Hepatocyte (in vitro differentiated cells): ENCODE measurements around the gene GMDS. TPM values are rescaled to one million over a fixed set of nuclear protein-coding genes. Genes with fewer than 3 reads are reported as not detected.

Experiments
- DNase-seq: peaks from one replicate; pipeline ENCODE4 v3.0.0-alpha.2; 2016; ENCODE audit warnings: low spot score
- H2AFZ ChIP-seq: fragments of 200-600 bp; sonication (generic); 2 replicates; pipeline ENCODE4 v1.6.0; 2016; ENCODE audit warnings: antibody characterized with exemption, mild to moderate bottlenecking
- H3K27ac ChIP-seq: fragments of 200-600 bp; sonication (generic); 2 replicates; pipeline ENCODE4 v1.5.1; 2016; ENCODE audit warnings: mild to moderate bottlenecking
- H3K27me3 ChIP-seq: fragments of 200-600 bp; sonication (generic); 2 replicates; pipeline ENCODE4 v1.6.1; 2016
- H3K36me3 ChIP-seq: fragments of 200-600 bp; sonication (generic); replicated peaks from 2 replicates; pipeline ENCODE4 v1.5.1; 2016; ENCODE audit warnings: low read depth; ENCODE audit not compliant: insufficient read depth
- H3K4me1 ChIP-seq: fragments of 200-600 bp; sonication (generic); 2 replicates; pipeline ENCODE4 v1.5.1; 2016; ENCODE audit warnings: mild to moderate bottlenecking, moderate library complexity; ENCODE audit not compliant: insufficient read depth
- H3K4me2 ChIP-seq: fragments of 200-600 bp; sonication (generic); 2 replicates; pipeline ENCODE4 v1.6.0; 2016
- H3K4me3 ChIP-seq: fragments of 200-600 bp; sonication (generic); 2 replicates; pipeline ENCODE4 v1.5.1; 2016; ENCODE audit warnings: mild to moderate bottlenecking
- H3K79me2 ChIP-seq: fragments of 200-600 bp; sonication (generic); 2 replicates; pipeline ENCODE4 v1.6.0; 2017; ENCODE audit warnings: mild to moderate bottlenecking
- H3K9me2 ChIP-seq: fragments of 200-600 bp; sonication (generic); replicated peaks from 2 replicates; pipeline ENCODE4 v1.6.0; 2017; ENCODE audit warnings: mild to moderate bottlenecking; ENCODE audit not compliant: insufficient read depth
- H3K9me3 ChIP-seq: fragments of 200-600 bp; sonication (generic); 2 replicates; pipeline ENCODE4 v1.5.1; 2016; ENCODE audit warnings: low read depth, mild to moderate bottlenecking
- H4K20me1 ChIP-seq: fragments of 200-600 bp; sonication (generic); 2 replicates; pipeline ENCODE4 v1.6.0; 2016; ENCODE audit warnings: mild to moderate bottlenecking; ENCODE audit not compliant: insufficient read depth, poor library complexity, severe bottlenecking
- CTCF ChIP-seq: fragments of 200-600 bp; sonication (generic); IDR thresholded peaks from 2 replicates; pipeline ENCODE4 v1.5.1; 2016; ENCODE audit warnings: antibody characterized with exemption, mild to moderate bottlenecking; ENCODE audit not compliant: poor library complexity
- EZH2 ChIP-seq: fragments of 200-600 bp; sonication (generic); IDR thresholded peaks from 2 replicates; pipeline ENCODE4 v1.6.1; 2016; ENCODE audit warnings: antibody characterized with exemption, mild to moderate bottlenecking, borderline replicate concordance
- EZH2phosphoT487 ChIP-seq: fragments of 200-600 bp; sonication (generic); IDR thresholded peaks from one replicate; pipeline ENCODE4 v1.6.1; 2018; ENCODE audit warnings: antibody characterized with exemption, mild to moderate bottlenecking, low read depth, moderate library complexity; ENCODE audit not compliant: unreplicated experiment, severe bottlenecking
- WGBS: methylation state at CpG from one replicate; pipeline ENCODE4 v1.1.6; 2016; ENCODE audit warnings: low lambda C conversion rate; ENCODE audit errors: missing lambda C conversion rate; 5-methylcytosine and 5-hydroxymethylcytosine counted together
- polyA plus RNA-seq: library from polyadenylated mRNA; unstranded; fragments of >200 nt; fragmentation: Nextera tagmentation; extraction: Ambion mirVana; gene quantifications from 2 replicates; pipeline ENCODE4 v1.2.1, GENCODE V29; 2016
- total RNA-seq: library from RNA; depleted of rRNA; stranded (reverse); fragments of >200 nt; gene quantifications from 2 replicates; pipeline ENCODE4 v1.2.3, GENCODE V29; 2014

GMDS gene
- total and polyA plus RNA-seq, 2 experiments from 2014 or later: 20.7 to 32.6 TPM

GRCh38 chr6:1933292-1933691 is 312.1 kb downstream of the GMDS start:
- no peak overlapping the region for H2AFZ ChIP-seq
- WGBS: 98% methylated on average over 4 of the region's 4 CpGs
- H3K4me3 ChIP-seq: no peak overlapping the region
- H3K4me2 ChIP-seq: no peak overlapping the region
- H3K36me3 ChIP-seq: no peaks in the 10 kb centered on the region
- H3K9me3 ChIP-seq: no peaks in the 10 kb centered on the region
- H3K4me1 ChIP-seq: no peaks in the 10 kb centered on the region
- no peaks in the 10 kb centered on the region for H3K9me2 ChIP-seq
- no peaks in the 10 kb centered on the region for H4K20me1 ChIP-seq
- no peaks in the 10 kb centered on the region for H3K79me2 ChIP-seq
- H3K27me3 ChIP-seq: no peaks in the 10 kb centered on the region
- TF ChIP-seq CTCF (no peak), EZH2phosphoT487 (no peak)
- no peak overlapping the region for H3K27ac ChIP-seq
- no peak for DNase-seq

- Histone ChIP-seq H3K4me1 (no peaks in the 10 kb centered on the region), H3K9me2 (no peaks in the 10 kb centered on the region), H3K79me2 (no peaks in the 10 kb centered on the region), H3K27ac (no peak overlapping the region), H3K36me3 (no peaks in the 10 kb centered on the region), H3K9me3 (no peaks in the 10 kb centered on the region), H4K20me1 (no peaks in the 10 kb centered on the region), H3K4me3 (no peak overlapping the region), H2AFZ (no peak overlapping the region), H3K27me3 (no peaks in the 10 kb centered on the region), H3K4me2 (no peak overlapping the region)
- no peak for DNase-seq
- 96% methylated on average over 5 of the region's 5 CpGs for WGBS
- no peak for TF ChIP-seq CTCF
- TF ChIP-seq EZH2phosphoT487: no peak
- TF ChIP-seq EZH2: no peak
These were observed 313.6 kb downstream of the GMDS start for GRCh38 chr6:1931817-1932216.

GRCh38 chr6:1930356-1930755 is 315.0 kb downstream of the GMDS start:
- no peak overlapping the region for H2AFZ ChIP-seq
- no peaks in the 10 kb centered on the region for H3K79me2 ChIP-seq
- TF ChIP-seq CTCF: no peak
- no peak for TF ChIP-seq EZH2phosphoT487
- no peak for TF ChIP-seq EZH2
- no peaks in the 10 kb centered on the region for H3K36me3 ChIP-seq
- H3K4me2 ChIP-seq: no peak overlapping the region
- no peak for DNase-seq
- H3K9me2 ChIP-seq: no peaks in the 10 kb centered on the region
- 52% methylated on average over 2 of the region's 2 CpGs for WGBS
- H3K4me1 ChIP-seq: no peaks in the 10 kb centered on the region
- no peak overlapping the region for H3K27ac ChIP-seq
- H3K4me3 ChIP-seq: no peak overlapping the region
- H4K20me1 ChIP-seq: no peaks in the 10 kb centered on the region
- H3K27me3 ChIP-seq: no peaks in the 10 kb centered on the region
- H3K9me3 ChIP-seq: no peaks in the 10 kb centered on the region

- Histone ChIP-seq H4K20me1 (no peaks in the 10 kb centered on the region), H3K9me2 (no peaks in the 10 kb centered on the region), H3K27ac (no peak overlapping the region), H3K9me3 (no peaks in the 10 kb centered on the region), H2AFZ (no peak overlapping the region), H3K79me2 (no peaks in the 10 kb centered on the region), H3K27me3 (no peaks in the 10 kb centered on the region), H3K4me1 (no peaks in the 10 kb centered on the region), H3K4me3 (no peak overlapping the region), H3K36me3 (no peaks in the 10 kb centered on the region), H3K4me2 (no peak overlapping the region)
- DNase-seq: no peak
- no peak for TF ChIP-seq EZH2
- TF ChIP-seq EZH2phosphoT487: no peak
- TF ChIP-seq CTCF: no peak
- WGBS: 91% methylated on average over 9 of the region's 9 CpGs
These were observed 315.5 kb downstream of the GMDS start for GRCh38 chr6:1929931-1930330.
